Gastroesophageal sphincter (tissue), 4 donors: Measurements from ENCODE around the gene RNF150. TPM values are rescaled to one million over a fixed set of nuclear protein-coding genes. Genes with fewer than 3 reads are reported as not detected.

Source experiments
- ATAC-seq: fragments of 150-250 bp; one replicate; pipeline ENCODE4 v1.9.1; 2016; ENCODE audit warnings: mild to moderate bottlenecking, moderate library complexity
- H3K27ac ChIP-seq, 4 donors: fragments of 200-600 bp; sonication (generic) in 3 of 4; 1 replicate in 3 of 4; 2 replicates in 1 of 4; pipeline ENCODE4 v1.5.1; 2016 to 2019
- H3K27me3 ChIP-seq: fragments of 200-600 bp; sonication (generic); one replicate; pipeline ENCODE4 v1.5.1; 2019
- H3K36me3 ChIP-seq, 2 donors: fragments of 200-600 bp; sonication (generic); one replicate each; pipeline ENCODE4 v1.5.1; 2019; ENCODE audit warnings: control low read depth in 1 of 2
- H3K4me1 ChIP-seq, 3 donors: fragments of 200-600 bp; sonication (generic); 1 replicate in 2 of 3; 2 replicates in 1 of 3; pipeline ENCODE4 v1.5.1; 2016 to 2019; ENCODE audit warnings: control low read depth in 2 of 3
- H3K4me3 ChIP-seq, 2 donors: fragments of 200-600 bp; sonication (generic); one replicate each; pipeline ENCODE4 v1.5.1; 2019; ENCODE audit warnings: mild to moderate bottlenecking in 1 of 2, moderate library complexity in 1 of 2
- H3K9me3 ChIP-seq, 3 donors: fragments of 200-600 bp; sonication (generic); one replicate each; pipeline ENCODE4 v1.5.1; 2017 to 2019; ENCODE audit warnings: control low read depth in 2 of 3
- EP300 ChIP-seq: sonication (generic); formaldehyde crosslinking; IDR thresholded peaks from one replicate; pipeline ENCODE4 v1.6.1; 2017; ENCODE audit warnings: antibody characterized with exemption, mild to moderate bottlenecking
- POLR2A ChIP-seq, 2 donors: fragments of 450-650 bp; IDR thresholded peaks; one replicate each; pipeline ENCODE4 v1.6.1; 2017; ENCODE audit warnings: antibody characterized with exemption in 2 of 2, mild to moderate bottlenecking in 2 of 2, moderate library complexity in 1 of 2
- POLR2AphosphoS5 ChIP-seq: sonication (generic); formaldehyde crosslinking; IDR thresholded peaks from one replicate; pipeline ENCODE4 v1.6.1; 2017; ENCODE audit warnings: antibody characterized with exemption
- WGBS, 2 donors: methylation state at CpG; one replicate each; pipeline ENCODE4 v1.1.5; 2018; ENCODE audit warnings: low coverage in 1 of 2; 5-methylcytosine and 5-hydroxymethylcytosine counted together
- total RNA-seq, 4 donors: library from RNA; depleted of rRNA; stranded (reverse); fragments of >200 nt; gene quantifications; one replicate each; pipeline ENCODE4 v1.1.0, GENCODE V29; 2016
- TF ChIP-seq, protein P1 (sequence below), 4 experiments: fragments of 200-600 bp in 2 of 4; fragments of 450-650 bp in 2 of 4; sonication (generic) in 1 of 4; IDR thresholded peaks; one replicate each; pipeline ENCODE4 v1.5.1; 2017 to 2019; ENCODE audit warnings: antibody characterized with exemption in 4 of 4, mild to moderate bottlenecking in 2 of 4, moderate library complexity in 2 of 4

Gene RNF150
- total RNA-seq, 4 donors from 2014 or later = 36.5 to 70.5 (median 59.9) TPM

DNA sequence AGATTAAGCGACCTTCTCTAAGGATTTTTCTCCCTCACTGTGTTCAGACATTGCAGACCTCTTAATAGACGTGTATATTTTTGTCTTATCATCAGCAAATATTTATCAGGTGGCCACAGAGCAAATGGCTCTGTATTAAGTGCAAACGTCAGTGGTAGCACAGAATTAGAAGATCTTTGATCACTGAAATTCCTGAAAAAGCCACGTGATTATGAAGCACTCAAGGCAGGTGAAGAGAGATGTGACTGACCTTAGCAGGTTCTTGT is 271.2 kb downstream of the RNF150 start:
- ATAC-seq = no peak
- H3K4me3 ChIP-seq = no peak overlapping the region
- WGBS, 2 donors = 67 to 80% methylated on average over 2 to 4 of the region's 4 CpGs
- TF ChIP-seq EP300 (no peak), POLR2A (IDR thresholded peaks at IDR 0.05) (no peak), POLR2AphosphoS5 (no peak)
- TF ChIP-seq, protein P1, sequence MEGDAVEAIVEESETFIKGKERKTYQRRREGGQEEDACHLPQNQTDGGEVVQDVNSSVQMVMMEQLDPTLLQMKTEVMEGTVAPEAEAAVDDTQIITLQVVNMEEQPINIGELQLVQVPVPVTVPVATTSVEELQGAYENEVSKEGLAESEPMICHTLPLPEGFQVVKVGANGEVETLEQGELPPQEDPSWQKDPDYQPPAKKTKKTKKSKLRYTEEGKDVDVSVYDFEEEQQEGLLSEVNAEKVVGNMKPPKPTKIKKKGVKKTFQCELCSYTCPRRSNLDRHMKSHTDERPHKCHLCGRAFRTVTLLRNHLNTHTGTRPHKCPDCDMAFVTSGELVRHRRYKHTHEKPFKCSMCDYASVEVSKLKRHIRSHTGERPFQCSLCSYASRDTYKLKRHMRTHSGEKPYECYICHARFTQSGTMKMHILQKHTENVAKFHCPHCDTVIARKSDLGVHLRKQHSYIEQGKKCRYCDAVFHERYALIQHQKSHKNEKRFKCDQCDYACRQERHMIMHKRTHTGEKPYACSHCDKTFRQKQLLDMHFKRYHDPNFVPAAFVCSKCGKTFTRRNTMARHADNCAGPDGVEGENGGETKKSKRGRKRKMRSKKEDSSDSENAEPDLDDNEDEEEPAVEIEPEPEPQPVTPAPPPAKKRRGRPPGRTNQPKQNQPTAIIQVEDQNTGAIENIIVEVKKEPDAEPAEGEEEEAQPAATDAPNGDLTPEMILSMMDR (IDR thresholded peaks at IDR 0.05) = no peak
- H3K4me1 ChIP-seq = peaks cover 0 to 37% (median 3%) of the 10 kb centered on the region in 3 donors
- peaks cover 0 to 11% of the 10 kb centered on the region in 2 donors for H3K36me3 ChIP-seq
- H3K27me3 ChIP-seq = no peaks in the 10 kb centered on the region
- H3K27ac ChIP-seq = peak overlapping the region in 2 of 4 donors; percentile 38 to 55
- H3K9me3 ChIP-seq = no peaks in the 10 kb centered on the region

DNA sequence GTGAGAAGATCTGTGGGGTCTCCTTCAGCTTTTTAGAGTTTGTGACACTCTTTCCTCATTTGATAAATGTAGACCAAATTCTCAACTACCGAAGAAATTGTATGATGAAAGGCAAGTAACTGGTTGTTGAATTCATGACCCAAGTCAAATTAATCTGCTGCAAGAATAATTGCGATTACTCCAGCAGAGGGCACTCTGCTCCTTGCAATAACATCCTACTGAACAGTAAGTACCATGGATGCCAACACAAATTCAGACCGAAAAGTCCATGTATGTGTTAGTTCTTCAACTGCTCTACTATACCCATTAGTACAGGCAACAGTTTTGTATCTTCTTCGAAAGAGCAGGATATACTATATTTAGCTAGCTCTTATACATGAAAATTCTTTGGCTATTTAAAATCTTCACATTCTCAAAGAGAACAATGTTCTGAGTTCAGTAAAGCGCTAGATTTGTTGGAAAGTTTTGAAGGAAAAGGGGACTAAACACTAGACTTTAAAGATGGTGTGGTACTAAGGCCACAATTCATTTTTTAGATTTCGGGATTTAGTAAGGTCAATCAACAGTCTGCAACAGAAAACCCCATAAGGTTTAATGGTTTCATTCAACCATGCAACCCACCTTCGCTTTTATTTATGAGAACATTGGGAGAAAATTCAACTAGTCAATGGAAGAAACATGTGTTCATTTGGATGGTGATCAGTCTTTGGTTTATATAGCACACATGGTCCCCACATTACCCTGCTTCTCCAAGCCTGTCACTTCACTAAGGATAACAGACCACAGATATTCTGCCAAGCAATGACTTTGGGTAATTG is 271.7 kb downstream of the RNF150 start:
- Histone ChIP-seq H3K4me3 (no peak overlapping the region), H3K27me3 (no peaks in the 10 kb centered on the region), H3K36me3 (peaks cover 0 to 8% of the 10 kb centered on the region in 2 donors), H3K27ac (peak overlapping the region in 2 of 4 donors; percentile 38 to 55), H3K4me1 (peaks cover 0 to 37% (median 8%) of the 10 kb centered on the region in 3 donors), H3K9me3 (no peaks in the 10 kb centered on the region)
- TF ChIP-seq, protein P1 (IDR thresholded peaks at IDR 0.05) = peak; percentile 63 to 93 (median 84)
- TF ChIP-seq POLR2AphosphoS5 (peak; percentile 49), POLR2A (IDR thresholded peaks at IDR 0.05) (no peak)
- 24 to 36% methylated on average over 7 of the region's 7 CpGs for WGBS, 2 donors
- peak; percentile 35 for ATAC-seq

DNA sequence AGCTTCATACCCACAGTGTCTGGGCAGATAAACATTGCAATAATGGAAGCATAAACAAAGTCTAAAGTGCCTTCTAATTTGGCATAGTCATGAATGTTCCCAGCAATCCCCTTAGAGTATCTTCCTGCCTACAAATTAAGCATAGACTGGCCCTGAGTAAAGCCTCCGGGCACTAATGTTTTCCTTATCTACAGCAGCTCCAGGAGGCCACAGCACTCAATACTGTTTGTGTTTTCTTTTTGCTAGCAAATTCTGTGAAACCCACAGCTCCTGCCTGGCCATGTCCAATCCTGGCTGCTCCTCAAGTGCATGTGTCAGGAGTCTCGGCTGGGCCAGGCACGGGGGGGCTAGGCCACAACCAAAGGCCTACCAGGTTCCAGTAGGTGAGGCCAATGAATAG is 274.4 kb downstream of the RNF150 start:
- TF ChIP-seq POLR2A (IDR thresholded peaks at IDR 0.05) = no peak
- Histone ChIP-seq H3K9me3 (no peaks in the 10 kb centered on the region), H3K4me3 (no peak overlapping the region), H3K27me3 (no peaks in the 10 kb centered on the region), H3K36me3 (no peaks in the 10 kb centered on the region), H3K27ac (peak overlapping the region in 3 of 4 donors; percentile 60 to 77 (median 68)), H3K4me1 (peaks cover 0 to 32% (median 6%) of the 10 kb centered on the region in 3 donors)
- no peak for ATAC-seq
- 31 to 75% methylated on average over 2 to 3 of the region's 3 CpGs for WGBS, 2 donors

DNA sequence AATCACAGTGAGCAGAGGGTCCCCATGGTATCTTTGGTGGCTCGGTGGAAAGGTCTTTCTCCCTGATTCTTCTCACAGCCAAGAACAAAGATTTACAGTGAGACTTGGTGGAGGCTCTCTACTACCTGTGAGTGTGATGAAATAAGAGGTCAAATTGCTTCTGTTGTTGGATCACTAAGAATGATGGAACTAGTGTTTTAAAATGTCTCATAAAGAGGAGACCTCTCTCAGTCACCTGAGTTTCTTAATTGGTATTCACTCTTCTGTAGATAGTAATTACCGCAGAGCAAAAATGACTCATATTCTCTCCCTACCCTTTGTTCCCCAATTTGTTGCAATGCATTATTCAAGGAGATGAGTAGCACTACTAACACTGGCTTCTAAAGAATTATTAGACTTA is 276.2 kb downstream of the RNF150 start:
- 34 to 67% methylated on average over 2 of the region's 2 CpGs for WGBS, 2 donors
- no peaks in the 10 kb centered on the region for H3K9me3 ChIP-seq
- no peaks in the 10 kb centered on the region for H3K27me3 ChIP-seq
- no peaks in the 10 kb centered on the region for H3K36me3 ChIP-seq
- H3K4me3 ChIP-seq = no peak overlapping the region
- H3K4me1 ChIP-seq = peaks cover 0 to 32% (median 6%) of the 10 kb centered on the region in 3 donors
- TF ChIP-seq EP300 = no peak
- TF ChIP-seq, protein P1 (IDR thresholded peaks at IDR 0.05) = no peak
- TF ChIP-seq POLR2A (IDR thresholded peaks at IDR 0.05) = no peak
- no peak for TF ChIP-seq POLR2AphosphoS5
- no peak for ATAC-seq
- H3K27ac ChIP-seq = peak overlapping the region; percentile 68 to 83 (median 79)

DNA sequence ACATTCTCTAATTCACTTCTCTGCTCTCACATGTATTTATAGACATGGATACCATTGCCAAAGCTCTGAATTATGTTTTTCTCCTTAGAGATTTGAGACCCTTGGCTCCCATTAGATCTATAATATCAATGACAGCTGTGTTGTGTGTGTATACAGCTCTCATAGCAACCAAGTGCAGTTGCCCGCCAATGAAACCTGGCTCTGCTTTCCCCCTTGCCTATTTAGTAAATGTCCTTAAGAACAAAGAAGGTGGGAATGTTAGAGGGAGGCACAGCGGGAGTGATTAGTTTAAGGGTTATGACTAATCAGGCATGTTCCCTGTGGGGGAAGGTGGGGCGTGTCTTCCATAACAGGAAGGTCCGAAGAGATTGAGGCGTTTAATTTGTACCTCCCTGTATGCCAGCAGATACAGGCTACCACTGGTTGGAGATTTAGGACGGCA is 276.6 kb downstream of the RNF150 start:
- H3K9me3 ChIP-seq = no peaks in the 10 kb centered on the region
- no peaks in the 10 kb centered on the region for H3K27me3 ChIP-seq
- H3K36me3 ChIP-seq = no peaks in the 10 kb centered on the region
- peak; percentile 74 for ATAC-seq
- peak; percentile 48 for TF ChIP-seq POLR2AphosphoS5
- TF ChIP-seq, protein P1 (IDR thresholded peaks at IDR 0.05) = no peak
- no peak overlapping the region for H3K4me3 ChIP-seq
- peak overlapping the region; percentile 68 to 83 (median 79) for H3K27ac ChIP-seq
- WGBS, 2 donors = 22% methylated on average over 6 of the region's 6 CpGs; no CpG with 5 or more reads in 1 of the 2 donors
- peaks cover 0 to 28% (median 6%) of the 10 kb centered on the region in 3 donors for H3K4me1 ChIP-seq
